ENCODE measurements around the gene HTR3D. TPM values are rescaled to one million over a fixed set of nuclear protein-coding genes. Genes with fewer than 3 reads are reported as not detected.

The HTR3D gene
- total and polyA plus RNA-seq, 2 of the 13 experiments (the other 11 are each of a cell fraction or from before 2014, with no cell fraction given) = not detected

- TF ChIP-seq HNF1A (IDR thresholded peaks at IDR 0.05; ENCODE audit: low read depth) = no peak
- no peak for TF ChIP-seq HNF1A (CRISPR knock-in tag; IDR thresholded peaks at IDR 0.05; ENCODE audit: borderline replicate concordance)
- no peak for TF ChIP-seq ATF7-NPFF (CRISPR knock-in tag; IDR thresholded peaks at IDR 0.05; ENCODE audit: low read depth)
- no peak for TF ChIP-seq CC2D1A (CRISPR knock-in tag; IDR thresholded peaks at IDR 0.05)
- TF ChIP-seq NCOA2 (CRISPR knock-in tag; IDR thresholded peaks at IDR 0.05) = no peak
- TF ChIP-seq PHF20 (CRISPR knock-in tag; IDR thresholded peaks at IDR 0.05) = peak; percentile 20; the same call in 1 of the 2 replicates
- 0 out of 2 replicates have a peak, but pooled peaks have one; percentile 48 for TF ChIP-seq ZNF597 (CRISPR knock-in tag; IDR thresholded peaks at IDR 0.05)
- no peak for TF ChIP-seq ERF (CRISPR knock-in tag; IDR thresholded peaks at IDR 0.05)
- no peak for TF ChIP-seq POLR2A (IDR thresholded peaks at IDR 0.05; ENCODE audit: insufficient read depth in 1 of 2, low read depth in 2 of 2, low read length in 2 of 2)
- TF ChIP-seq CREB1 (IDR thresholded peaks at IDR 0.05) = no peak
- no peak for TF ChIP-seq CREB1 (CRISPR knock-in tag; IDR thresholded peaks at IDR 0.05)
- no peak for TF ChIP-seq HNF4G (IDR thresholded peaks at IDR 0.05; ENCODE audit: borderline replicate concordance, low read depth, low read length)
- TF ChIP-seq HNF4G (CRISPR knock-in tag; IDR thresholded peaks at IDR 0.05; ENCODE audit: borderline replicate concordance, low read depth) = peak; percentile 46; the same call in 1 of the 2 replicates
- TF ChIP-seq LBX2 (CRISPR knock-in tag; IDR thresholded peaks at IDR 0.05; ENCODE audit: borderline replicate concordance) = no peak; the same call in 1 of the 2 replicates
- TF ChIP-seq FOXO1 (CRISPR knock-in tag; IDR thresholded peaks at IDR 0.05) = no peak
- no peak for TF ChIP-seq AHR (CRISPR knock-in tag; IDR thresholded peaks at IDR 0.05)
Measured at GRCh38 chr3:184016811-184017671, 14.5 kb upstream of the HTR3D start (continued).

Data from HepG2 (cell line).